Measurements from ENCODE around the gene PPP2R3B. TPM values are rescaled to one million over a fixed set of nuclear protein-coding genes. Genes with fewer than 3 reads are reported as not detected.

PPP2R3B gene
- total RNA-seq, 1 experiment from 2014 or later: 14.4 TPM

GRCh38 chrX:370963-371745, 15.6 kb downstream of the PPP2R3B start:
- DNase-seq (ENCODE audit: low read depth): no peak

GRCh38 chrX:370244-370962, 16.3 kb downstream of the PPP2R3B start:
- DNase-seq (ENCODE audit: low read depth): no peak

GRCh38 chrX:369563-370101, 17.1 kb downstream of the PPP2R3B start:
- no peak for DNase-seq (ENCODE audit: low read depth)

GRCh38 chrX:368811-369562, 17.7 kb downstream of the PPP2R3B start:
- DNase-seq (ENCODE audit: low read depth): no peak

- DNase-seq (ENCODE audit: low read depth): no peak
Measured at GRCh38 chrX:367866-368265, 18.8 kb downstream of the PPP2R3B start.

- no peak for DNase-seq (ENCODE audit: low read depth)
Measured at GRCh38 chrX:367349-367748, 19.4 kb downstream of the PPP2R3B start.

GRCh38 chrX:363621-364375, 22.9 kb downstream of the PPP2R3B start:
- no peak for DNase-seq (ENCODE audit: low read depth)

GRCh38 chrX:362937-363620, 23.6 kb downstream of the PPP2R3B start:
- no peak for DNase-seq (ENCODE audit: low read depth)

- DNase-seq (ENCODE audit: low read depth): no peak
Measured at GRCh38 chrX:362351-362750, 24.4 kb downstream of the PPP2R3B start.

GRCh38 chrX:361231-362145, 25.2 kb downstream of the PPP2R3B start:
- no peak for DNase-seq (ENCODE audit: low read depth)

GRCh38 chrX:360496-361150, 26.1 kb downstream of the PPP2R3B start:
- no peak for DNase-seq (ENCODE audit: low read depth)

GRCh38 chrX:358651-359143, 28.0 kb downstream of the PPP2R3B start:
- no peak for DNase-seq (ENCODE audit: low read depth)

GRCh38 chrX:357693-358471, 28.8 kb downstream of the PPP2R3B start:
- DNase-seq (ENCODE audit: low read depth): peak; percentile 39

- DNase-seq (ENCODE audit: low read depth): no peak
Measured at GRCh38 chrX:357035-357692, 29.5 kb downstream of the PPP2R3B start.

- DNase-seq (ENCODE audit: low read depth): peak; percentile 60
Measured at GRCh38 chrX:356385-357034, 30.2 kb downstream of the PPP2R3B start.

- no peak for DNase-seq (ENCODE audit: low read depth)
Measured at GRCh38 chrX:355329-356050, 31.2 kb downstream of the PPP2R3B start.

Data from M059J (cell line).